Middle frontal gyrus (tissue), 1 donor: ENCODE measurements around the gene SLC7A4.
"Not testable (repeated sequence)": the region's sequence is repeated elsewhere in the genome, so short reads cannot be mapped to it uniquely, and the experiment has no call there.

Experiments used
- DNase-seq: peaks from one replicate; pipeline ENCODE4 v3.0.0-alpha.2; 2015; ENCODE audit warnings: low spot score; ENCODE audit errors: extremely low spot score

The SLC7A4 gene

GRCh38 chr22:21022955-21023614 is 9.3 kb downstream of the SLC7A4 start:
- DNase-seq = no peak

GRCh38 chr22:21022507-21022906 is 9.9 kb downstream of the SLC7A4 start:
- DNase-seq = no peak

- no peak for DNase-seq
Measured at GRCh38 chr22:21020802-21021429, 11.4 kb downstream of the SLC7A4 start.

- no peak for DNase-seq
Measured at GRCh38 chr22:21018314-21018713, 14.0 kb downstream of the SLC7A4 start.

GRCh38 chr22:21016644-21017420 is 15.5 kb downstream of the SLC7A4 start:
- no peak for DNase-seq

- DNase-seq = no peak
Measured at GRCh38 chr22:21015466-21016006, 16.8 kb downstream of the SLC7A4 start.

- DNase-seq = no peak
Measured at GRCh38 chr22:21014726-21015465, 17.5 kb downstream of the SLC7A4 start, which contains the start of gene P2RX6. TSS of gene P2RX6 (plus strand) at chr22:21015165. CDS start at chr22:21015175, 10 bp downstream.

- DNase-seq = peak; percentile 82
Measured at GRCh38 chr22:21014202-21014725, 18.1 kb downstream of the SLC7A4 start.

GRCh38 chr22:21013657-21014201 is 18.6 kb downstream of the SLC7A4 start:
- DNase-seq = no peak

- DNase-seq = no peak
Measured at GRCh38 chr22:21012446-21013407, 19.6 kb downstream of the SLC7A4 start.

GRCh38 chr22:21010426-21011113 is 21.8 kb downstream of the SLC7A4 start:
- DNase-seq = no peak

GRCh38 chr22:21009638-21010425 is 22.5 kb downstream of the SLC7A4 start:
- DNase-seq = no peak

GRCh38 chr22:21009208-21009607 is 23.2 kb downstream of the SLC7A4 start:
- DNase-seq = not testable (repeated sequence)

GRCh38 chr22:21003782-21004181 is 28.6 kb downstream of the SLC7A4 start:
- no peak for DNase-seq

GRCh38 chr22:21001601-21002325 is 30.6 kb downstream of the SLC7A4 start, which contains the start of gene THAP7:
TSS of gene THAP7 (minus strand) at chr22:21002118. CDS start at chr22:21001911, 207 bp downstream.
- DNase-seq = peak; percentile 94

GRCh38 chr22:21000987-21001600 is 31.3 kb downstream of the SLC7A4 start:
- DNase-seq = no peak
